NT2/D1 (cell line): ENCODE measurements around the gene CGB5.
A peak's percentile ranks its signal among the peaks of the same experiment; 100 is the strongest.

Experiments
- DNase-seq: peaks from one replicate; pipeline ENCODE4 v3.0.0-alpha.2; 2011; ENCODE audit warnings: low read depth, low spot score
- H3K27me3 ChIP-seq: 2 replicates; pipeline ENCODE4 v1.6.0; 2011; ENCODE audit warnings: mild to moderate bottlenecking; ENCODE audit not compliant: insufficient read length, insufficient read depth
- H3K36me3 ChIP-seq: 2 replicates; pipeline ENCODE4 v1.6.1; 2011; ENCODE audit warnings: mild to moderate bottlenecking, low read length, mixed read lengths; ENCODE audit not compliant: insufficient read depth, insufficient read length
- H3K4me1 ChIP-seq: 2 replicates; pipeline ENCODE4 v1.5.1; 2011; ENCODE audit not compliant: insufficient read depth, insufficient read length
- H3K4me3 ChIP-seq: 2 replicates; pipeline ENCODE4 v1.5.1; 2011; ENCODE audit warnings: low read depth; ENCODE audit not compliant: insufficient read length
- H3K9ac ChIP-seq: 2 replicates; pipeline ENCODE4 v1.6.0; 2011; ENCODE audit warnings: low read depth; ENCODE audit not compliant: insufficient read length
- H3K9me3 ChIP-seq: 2 replicates; pipeline ENCODE4 v1.5.1; 2011; ENCODE audit warnings: mild to moderate bottlenecking, low read length; ENCODE audit not compliant: insufficient read depth
- SUZ12 ChIP-seq: IDR thresholded peaks from 2 replicates; pipeline ENCODE4 v1.6.1; 2011; ENCODE audit not compliant: insufficient read length, insufficient read depth; ENCODE audit errors: extremely low read depth
- YY1 ChIP-seq: IDR thresholded peaks from 2 replicates; pipeline ENCODE4 v1.6.1; 2011; ENCODE audit not compliant: insufficient read length, insufficient read depth
- ZNF274 ChIP-seq: IDR thresholded peaks from 2 replicates; pipeline ENCODE4 v1.6.1; 2011; ENCODE audit warnings: mild to moderate bottlenecking, low read depth, low read length

Gene CGB5

GRCh38 chr19:49085020-49085867 is 41.6 kb downstream of the CGB5 start, which contains the start of gene SNRNP70:
SNRNP70 (plus strand) TSS chr19:49085451; CDS start chr19:49086415, 964 bp downstream.
- Histone ChIP-seq H3K4me3 (peak within 1 kb of the TSS; percentile 94), H3K4me1 (peaks cover 4% of the 10 kb centered on the region), H3K27me3 (no peaks in the 10 kb centered on the region), H3K9me3 (peaks cover 8% of the 10 kb centered on the region; the same call in 1 of the 2 replicates), H3K9ac (peak within 1 kb of the TSS; percentile 98), H3K36me3 (peaks cover 29% of the 10 kb centered on the region)
- DNase-seq, result peak; percentile 96
- TF ChIP-seq YY1, result no peak
- TF ChIP-seq ZNF274, result no peak
- TF ChIP-seq SUZ12, result no peak

DNA sequence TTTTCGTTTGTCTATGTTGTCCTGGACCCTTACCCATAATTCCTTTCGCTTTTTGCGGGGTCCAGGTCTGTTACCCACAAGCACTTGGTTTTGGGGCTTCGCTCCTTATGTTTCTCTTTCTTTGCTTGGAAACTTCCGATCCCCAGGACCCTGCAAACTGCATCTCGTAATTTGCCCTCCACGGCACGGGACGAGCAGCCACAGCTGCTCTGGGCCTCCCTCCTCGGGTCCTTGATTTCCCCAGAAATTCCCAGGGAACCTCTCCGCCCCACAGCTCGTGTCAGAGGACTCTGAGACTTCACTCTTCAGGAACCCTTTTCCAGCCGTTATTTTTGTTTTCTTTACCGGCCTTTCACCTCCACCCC is 42.2 kb downstream of the CGB5 start:
- Histone ChIP-seq H3K4me1 (peaks cover 4% of the 10 kb centered on the region), H3K9me3 (peaks cover 8% of the 10 kb centered on the region; the same call in 1 of the 2 replicates), H3K4me3 (peak overlapping the region; percentile 94), H3K27me3 (no peaks in the 10 kb centered on the region), H3K9ac (peak overlapping the region; percentile 98), H3K36me3 (peaks cover 35% of the 10 kb centered on the region)
- DNase-seq, result no peak
- TF ChIP-seq SUZ12 (no peak), YY1 (no peak), ZNF274 (no peak)

- Histone ChIP-seq H3K4me1 (peaks cover 4% of the 10 kb centered on the region), H3K4me3 (peak overlapping the region; percentile 94), H3K9me3 (peaks cover 8% of the 10 kb centered on the region; the same call in 1 of the 2 replicates), H3K36me3 (peaks cover 39% of the 10 kb centered on the region), H3K9ac (peak overlapping the region; percentile 98), H3K27me3 (no peaks in the 10 kb centered on the region)
- DNase-seq, result no peak
- no peak for TF ChIP-seq SUZ12
- TF ChIP-seq YY1, result no peak
- no peak for TF ChIP-seq ZNF274
These were observed 42.6 kb downstream of the CGB5 start for GRCh38 chr19:49086296-49086695.

GRCh38 chr19:49091391-49092038 is 47.9 kb downstream of the CGB5 start:
- TF ChIP-seq SUZ12, result no peak
- Histone ChIP-seq H3K4me3 (no peak overlapping the region), H3K27me3 (no peaks in the 10 kb centered on the region), H3K9me3 (no peaks in the 10 kb centered on the region), H3K9ac (no peak overlapping the region), H3K36me3 (peaks cover 81% of the 10 kb centered on the region), H3K4me1 (peaks cover 5% of the 10 kb centered on the region)
- no peak for DNase-seq

GRCh38 chr19:49092686-49093085 is 49.0 kb downstream of the CGB5 start:
- peaks cover 83% of the 10 kb centered on the region for H3K36me3 ChIP-seq
- TF ChIP-seq YY1 (no peak), ZNF274 (no peak), SUZ12 (no peak)
- H3K4me1 ChIP-seq, result peaks cover 4% of the 10 kb centered on the region

More at GRCh38 chr19:49092686-49093085, 49.0 kb downstream of the CGB5 start:
- no peaks in the 10 kb centered on the region for H3K9me3 ChIP-seq
- no peaks in the 10 kb centered on the region for H3K27me3 ChIP-seq
- DNase-seq, result no peak
- H3K4me3 ChIP-seq, result no peak overlapping the region
- no peak overlapping the region for H3K9ac ChIP-seq
